Stomach (tissue), 4 donors: Measurements from ENCODE around the gene NFATC2IP.

Experiments used
- CTCF ChIP-seq, 7 experiments: fragments of 450-650 bp in 4 of 7; fragments of 200-600 bp in 3 of 7; sonication (generic) in 3 of 7; IDR thresholded peaks; one replicate each; pipeline ENCODE4 v1.5.1; 2016 to 2019; ENCODE audit warnings: antibody characterized with exemption in 7 of 7, control low read depth in 2 of 7, mild to moderate bottlenecking in 1 of 7
- EP300 ChIP-seq: sonication (generic); formaldehyde crosslinking; IDR thresholded peaks from one replicate; pipeline ENCODE4 v1.6.1; 2017; ENCODE audit warnings: antibody characterized with exemption
- POLR2A ChIP-seq, 4 donors: fragments of 450-650 bp; IDR thresholded peaks; one replicate each; pipeline ENCODE4 v1.6.1; 2016; ENCODE audit warnings: antibody characterized with exemption in 4 of 4, control low read depth in 2 of 4, mild to moderate bottlenecking in 1 of 4, moderate library complexity in 1 of 4

GRCh38 chr16:28905800-28906372 is 44.9 kb upstream of the NFATC2IP start:
- no peak for TF ChIP-seq EP300
- no peak for TF ChIP-seq CTCF (IDR thresholded peaks at IDR 0.05)
- no peak for TF ChIP-seq POLR2A (IDR thresholded peaks at IDR 0.05)
